ENCODE data around the gene CCDC187. TPM values are rescaled to one million over a fixed set of nuclear protein-coding genes. Genes with fewer than 3 reads are reported as not detected.
A peak's percentile ranks its signal among the peaks of the same experiment; 100 is the strongest.

CCDC187 gene
- total and polyA plus RNA-seq, 2 of the 8 experiments (the other 6 are each of a cell fraction or from before 2014, with no cell fraction given): 0.02 TPM; not detected in 1

DNA sequence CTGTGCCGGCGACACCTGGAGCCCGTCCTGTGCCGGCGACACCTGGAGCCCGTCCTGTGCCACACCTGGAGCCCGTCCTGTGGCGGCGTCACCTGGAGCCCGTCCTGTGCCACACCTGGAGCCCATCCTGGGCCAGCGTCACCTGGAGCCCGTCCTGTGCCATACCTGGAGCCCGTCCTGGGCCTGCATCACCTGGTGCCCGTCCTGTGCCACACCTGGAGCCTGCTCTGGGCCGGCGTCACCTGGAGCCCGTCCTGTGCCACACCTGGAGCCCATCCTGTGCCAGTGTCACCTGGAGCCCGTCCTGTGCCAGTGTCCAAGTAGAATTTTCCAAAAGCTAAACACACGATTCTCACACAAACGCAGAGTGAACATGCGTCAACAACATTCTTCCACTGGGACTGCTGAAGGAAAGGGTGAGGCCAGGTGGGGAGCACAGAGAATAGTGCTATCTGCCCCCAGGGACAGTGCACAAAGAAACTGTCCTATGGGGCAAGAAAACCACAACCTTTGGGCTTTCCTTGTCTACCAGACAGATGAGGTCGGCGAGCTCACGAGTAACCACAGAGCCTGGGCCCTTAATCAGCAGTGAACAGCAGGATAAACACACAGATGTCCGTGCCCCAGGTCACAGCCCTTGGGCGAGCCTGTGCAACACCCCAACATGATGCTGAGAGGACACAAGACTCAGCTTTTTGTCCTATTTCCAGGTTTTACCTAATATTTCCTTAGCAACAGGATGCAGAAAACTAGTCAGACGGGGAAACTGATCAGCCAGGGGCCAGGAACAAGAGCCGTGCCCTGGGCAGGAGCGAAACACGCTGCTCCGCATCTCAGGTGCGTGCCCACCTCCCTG lies 66.2 kb downstream of the CCDC187 start:
- Histone ChIP-seq H3K4me2 (ENCODE audit: insufficient read depth in 1 of 2, low read depth in 2 of 2, low read length in 2 of 2) (no peak overlapping the region), H3K23ac (ENCODE audit: insufficient read length) (no peak overlapping the region), H3K18ac (ENCODE audit: extremely low read depth, low read length) (no peak overlapping the region), H3K79me1 (ENCODE audit: low read depth, low read length) (peaks cover 36% of the 10 kb centered on the region), H4K91ac (replicated peaks; ENCODE audit: insufficient read length, low read length) (no peak overlapping the region), H2BK5ac (ENCODE audit: low read depth, low read length) (peak overlapping the region; percentile 66; the same call in 1 of the 2 replicates), H2BK15ac (ENCODE audit: low read length) (no peak overlapping the region), H2AFZ (ENCODE audit: low read length) (no peak overlapping the region), H3K36me3 (ENCODE audit: control insufficient read depth in 2 of 4, insufficient read depth in 4 of 4, low read length in 3 of 4) (peaks cover 0 to 14% (median 4%) of the 10 kb centered on the region in 4 experiments; a peak in 3 of 8 replicates), H3K9me3 (ENCODE audit: insufficient read depth in 2 of 2, low read depth in 1 of 2, low read length in 1 of 2) (no peaks in the 10 kb centered on the region), H2BK120ac (replicated peaks; ENCODE audit: low read depth, low read length) (no peak overlapping the region), H3K27me3 (replicated peaks in 1 of 4; ENCODE audit: control insufficient read depth in 3 of 4, extremely low read depth in 1 of 4, insufficient read depth in 3 of 4, low read length in 3 of 4) (no peaks in the 10 kb centered on the region), H4K5ac (ENCODE audit: insufficient read length, low read depth, low read length) (no peak overlapping the region), H3K27ac (ENCODE audit: low read depth, low read length) (no peak overlapping the region), H3K56ac (replicated peaks; ENCODE audit: insufficient read length, low read depth, low read length) (no peak overlapping the region), H3K79me2 (ENCODE audit: control insufficient read depth in 1 of 2, insufficient read depth in 2 of 2, low read length in 2 of 2) (peaks cover 11 to 83% of the 10 kb centered on the region in 2 experiments; a peak in 3 of 4 replicates), H3K4me1 (replicated peaks in 1 of 4; ENCODE audit: control insufficient read depth in 3 of 4, insufficient read depth in 4 of 4, low read length in 3 of 4) (no peaks in the 10 kb centered on the region; a peak in 3 of 7 replicates), H3K4ac (replicated peaks; ENCODE audit: insufficient read length, low read depth, low read length) (no peak overlapping the region), H2AK5ac (ENCODE audit: low read depth, low read length) (no peak overlapping the region), H4K8ac (ENCODE audit: extremely low read depth, insufficient read depth, low read length) (no peak overlapping the region), H4K20me1 (replicated peaks in 1 of 2; ENCODE audit: control insufficient read depth in 1 of 2, insufficient read depth in 2 of 2, low read length in 2 of 2) (peaks cover 20 to 30% of the 10 kb centered on the region in 2 experiments), H3K23me2 (ENCODE audit: low read depth, low read length) (no peaks in the 10 kb centered on the region), H3K4me3 (ENCODE audit: extremely low read depth in 1 of 4, insufficient read depth in 2 of 4, low read depth in 3 of 4, low read length in 4 of 4) (no peak overlapping the region), H3K9ac (replicated peaks in 1 of 4; ENCODE audit: extremely low read depth in 1 of 4, low read depth in 3 of 4, low read length in 3 of 4) (no peak overlapping the region), H3K14ac (ENCODE audit: insufficient read length) (no peak overlapping the region), H2BK12ac (ENCODE audit: low read depth, low read length) (no peak overlapping the region), H2BK20ac (ENCODE audit: low read length) (no peak overlapping the region)
- POLR2A ChIA-PET (ENCODE audit: partially characterized antibody): no interaction called here
- FAIRE-seq (no peak), DNase-seq (ENCODE audit: low read depth in 1 of 2, low spot score in 2 of 2) (no peak)
- CTCF ChIA-PET (ENCODE audit: partially characterized antibody): interaction anchor here (0.7 to 1.8 kb wide), 5 partner anchors 10 to 32 kb away, joined by 3 to 10 read pairs (median 3); no protein-coding TSS in a partner anchor
- WGBS, 2 experiments (ENCODE audit: extremely low coverage in 1 of 2, insufficient coverage in 1 of 2, insufficient read length in 1 of 2, insufficient replicate concordance in 2 of 2, low coverage in 1 of 2, low lambda C conversion rate in 2 of 2, missing lambda C conversion rate in 1 of 2): 94% methylated on average over 32 of the region's 32 CpGs; no CpG with 5 or more reads in 1 of the 2 experiments
- TF ChIP-seq TCF12 (IDR thresholded peaks at IDR 0.05; ENCODE audit: low read depth, low read length) (no peak), SIN3A (conservative IDR thresholded peaks at IDR 0.05 in 1 of 2, IDR thresholded peaks at IDR 0.05 in 1 of 2; ENCODE audit: low read depth in 1 of 2, low read length in 2 of 2) (no peak), CBX8 (IDR thresholded peaks at IDR 0.05; ENCODE audit: borderline replicate concordance, low read depth, low read length) (no peak), PHF8 (conservative IDR thresholded peaks at IDR 0.05; ENCODE audit: low read depth, low read length) (no peak), POU5F1 (IDR thresholded peaks at IDR 0.05; ENCODE audit: low read depth, low read length) (no peak)
